SK-N-SH (cell line): ENCODE results near the gene ROR2. TPM values are rescaled to one million over a fixed set of nuclear protein-coding genes. Genes with fewer than 3 reads are reported as not detected.
A peak's percentile ranks its signal among the peaks of the same experiment; 100 is the strongest.

Experiments used
- CTCF ChIA-PET: fragments of 300-600, 350-600 bp; formaldehyde crosslinking; extraction: SDS; loops from one replicate; lab custom pipeline; 2021; lab: Yijun Ruan, JAX
- POLR2A ChIA-PET: fragments of 350-600 bp; sonication (Branson Sonifier 250); formaldehyde crosslinking; extraction: SDS; loops from one replicate; lab custom pipeline; 2020; ENCODE audit warnings: antibody characterized with exemption, inconsistent platforms; lab: Yijun Ruan, JAX
- DNase-seq: peaks from one replicate; pipeline ENCODE4 v3.0.0; 2012
- H2AFZ ChIP-seq: fragments of 200-600 bp; sonication (generic); 2 replicates; pipeline ENCODE4 v1.8.1; 2016; ENCODE audit warnings: antibody characterized with exemption, mild to moderate bottlenecking, low read depth
- H3F3A ChIP-seq: fragments of 200-600 bp; sonication (generic); replicated peaks from 2 replicates; pipeline ENCODE3; 2016; ENCODE audit warnings: antibody characterized with exemption, mild to moderate bottlenecking; ENCODE audit not compliant: insufficient read depth
- H3K27ac ChIP-seq, 2 experiments: fragments of 200-500 bp in 1 of 2; fragments of 200-600 bp in 1 of 2; sonication (Bioruptor generic) in 1 of 2; sonication (generic), shearing (Covaris generic) in 1 of 2; 2 replicates each; pipeline versions ENCODE4 v1.5.1 to v1.6.1; 2014 to 2016; ENCODE audit warnings: low read depth in 2 of 2, inconsistent platforms in 1 of 2, low read length in 1 of 2, mild to moderate bottlenecking in 1 of 2, mixed read lengths in 1 of 2
- H3K27me3 ChIP-seq: fragments of 200-600 bp; sonication (generic), shearing (Covaris generic); 2 replicates; pipeline ENCODE4 v1.6.1; 2016; ENCODE audit warnings: mixed run types; ENCODE audit not compliant: insufficient read depth
- H3K36me3 ChIP-seq, 2 experiments: fragments of 200-500 bp in 1 of 2; fragments of 200-600 bp in 1 of 2; sonication (Bioruptor generic) in 1 of 2; sonication (generic) in 1 of 2; replicated peaks in 1 of 2; 2 replicates each; pipeline versions ENCODE3 to v1.5.1; 2014 to 2016; ENCODE audit warnings: low read length in 1 of 2, mild to moderate bottlenecking in 1 of 2; ENCODE audit not compliant: insufficient read depth in 2 of 2, control insufficient read depth in 1 of 2
- H3K4me1 ChIP-seq, 2 experiments: fragments of 200-500 bp in 1 of 2; fragments of 200-600 bp in 1 of 2; sonication (Bioruptor generic) in 1 of 2; sonication (generic), shearing (Covaris generic) in 1 of 2; 2 replicates each; pipeline versions ENCODE4 v1.5.1 to v1.6.1; 2014 to 2016; ENCODE audit warnings: low read depth in 1 of 2, low read length in 1 of 2, mixed run types in 1 of 2; ENCODE audit not compliant: insufficient read depth in 2 of 2, control insufficient read depth in 1 of 2
- H3K4me2 ChIP-seq: fragments of 200-600 bp; sonication (generic), shearing (Covaris generic); 2 replicates; pipeline ENCODE4 v1.6.1; 2017; ENCODE audit warnings: mixed run types
- H3K4me3 ChIP-seq, 2 experiments: fragments of 200-500 bp in 1 of 2; fragments of 200-600 bp in 1 of 2; sonication (Bioruptor generic) in 1 of 2; sonication (generic), shearing (Covaris generic) in 1 of 2; 2 replicates each; pipeline versions ENCODE4 v1.5.1 to v1.8.1; 2014 to 2016; ENCODE audit warnings: low read depth in 2 of 2, inconsistent platforms in 1 of 2, low read length in 1 of 2, mild to moderate bottlenecking in 1 of 2, mixed read lengths in 1 of 2, moderate library complexity in 1 of 2
- H3K79me2 ChIP-seq: fragments of 200-600 bp; sonication (generic); 2 replicates; pipeline ENCODE4 v1.8.1; 2017; ENCODE audit warnings: mild to moderate bottlenecking; ENCODE audit not compliant: insufficient read depth
- H3K9ac ChIP-seq: fragments of 200-600 bp; sonication (generic); 2 replicates; pipeline ENCODE4 v1.6.1; 2017; ENCODE audit warnings: mixed run types
- H3K9me2 ChIP-seq: fragments of 200-600 bp; sonication (generic); 2 replicates; pipeline ENCODE4 v1.6.1; 2017; ENCODE audit warnings: mixed run types
- H3K9me3 ChIP-seq: fragments of 200-600 bp; sonication (generic); 2 replicates; pipeline ENCODE4 v1.6.1; 2017; ENCODE audit warnings: mixed run types, mild to moderate bottlenecking, moderate library complexity
- H4K20me1 ChIP-seq: fragments of 200-600 bp; sonication (generic); 2 replicates; pipeline ENCODE4 v1.6.1; 2017; ENCODE audit warnings: mild to moderate bottlenecking, mixed run types; ENCODE audit not compliant: insufficient read depth
- CHD2 ChIP-seq: fragments of 150-350 bp; IDR thresholded peaks from 2 replicates; pipeline ENCODE4 v1.6.1; 2018; ENCODE audit warnings: low read length; ENCODE audit not compliant: partially characterized antibody
- ELF1 ChIP-seq: IDR thresholded peaks from 2 replicates; pipeline ENCODE4 v1.4.0; 2012
- EP300 ChIP-seq, 2 experiments: IDR thresholded peaks; 2 replicates each; pipeline versions ENCODE4 v1.4.0 to v1.6.1; 2012; ENCODE audit warnings: borderline replicate concordance in 1 of 2, low read depth in 1 of 2, low read length in 1 of 2
- FOSL2 ChIP-seq: IDR thresholded peaks from 2 replicates; pipeline ENCODE4 v1.4.0; 2012; ENCODE audit warnings: low read depth, mild to moderate bottlenecking, moderate library complexity, borderline replicate concordance
- GATA2 ChIP-seq: sonication (generic); formaldehyde crosslinking; IDR thresholded peaks from 2 replicates; pipeline ENCODE4 v1.5.0; 2020; ENCODE audit warnings: mild to moderate bottlenecking, missing genetic modification reagents
- MEF2A ChIP-seq: IDR thresholded peaks from 2 replicates; pipeline ENCODE4 v1.4.0; 2012; ENCODE audit warnings: low read depth, borderline replicate concordance
- MXI1 ChIP-seq: IDR thresholded peaks from 2 replicates; pipeline ENCODE4 v1.6.1; 2012; ENCODE audit warnings: mild to moderate bottlenecking, low read depth, low read length, improper control_type of control experiment
- RFX5 ChIP-seq: IDR thresholded peaks from 2 replicates; pipeline ENCODE4 v1.6.1; 2012; ENCODE audit warnings: mild to moderate bottlenecking, improper control_type of control experiment, low read length
- RXRA ChIP-seq: IDR thresholded peaks from 2 replicates; pipeline ENCODE4 v1.4.0; 2012; ENCODE audit warnings: low read depth, mild to moderate bottlenecking, borderline replicate concordance
- SIN3A ChIP-seq: IDR thresholded peaks from 2 replicates; pipeline ENCODE4 v1.6.1; 2012; ENCODE audit warnings: low read depth, mild to moderate bottlenecking, low read length, moderate library complexity, borderline replicate concordance
- TAF1 ChIP-seq: IDR thresholded peaks from 2 replicates; pipeline ENCODE4 v1.6.1; 2012; ENCODE audit warnings: low read depth, mild to moderate bottlenecking, low read length, moderate library complexity, borderline replicate concordance
- TCF12 ChIP-seq: IDR thresholded peaks from 2 replicates; pipeline ENCODE4 v1.4.0; 2012
- YY1 ChIP-seq: IDR thresholded peaks from 2 replicates; pipeline ENCODE4 v1.4.0; 2012; ENCODE audit warnings: low read depth, mild to moderate bottlenecking
- WGBS: methylation state at CpG from one replicate; pipeline ENCODE4 v1.1.6; 2017; ENCODE audit warnings: low lambda C conversion rate; 5-methylcytosine and 5-hydroxymethylcytosine counted together
- polyA plus RNA-seq, 3 experiments: library from polyadenylated mRNA; depleted of rRNA; stranded (reverse); fragments of >200 nt; gene quantifications; 2 replicates each; pipeline ENCODE4 v1.2.3, GENCODE V29; 2012
- TF ChIP-seq, protein P1 (sequence below): IDR thresholded peaks from 2 replicates; pipeline ENCODE4 v1.4.0; 2012; ENCODE audit warnings: low read depth, borderline replicate concordance
- TF ChIP-seq, protein P2 (sequence below): IDR thresholded peaks from 2 replicates; pipeline ENCODE4 v1.6.1; 2012; ENCODE audit warnings: mild to moderate bottlenecking, low read depth, low read length, moderate library complexity
- TF ChIP-seq, protein P3 (sequence below): IDR thresholded peaks from 2 replicates; pipeline ENCODE4 v1.4.0; 2012; ENCODE audit warnings: low read depth
- TF ChIP-seq, protein P4 (sequence below): IDR thresholded peaks from 2 replicates; pipeline ENCODE4; 2012
- TF ChIP-seq, protein P5 (sequence below): fragments of 150-350 bp; IDR thresholded peaks from 2 replicates; pipeline ENCODE4 v1.6.1; 2017; ENCODE audit warnings: antibody characterized with exemption, low read length, low read depth, borderline replicate concordance
- TF ChIP-seq, protein P6 (sequence below): fragments of 200-600 bp; sonication (generic); IDR thresholded peaks from 2 replicates; pipeline ENCODE4 v1.6.1; 2017; ENCODE audit warnings: antibody characterized with exemption, mild to moderate bottlenecking, moderate library complexity

ROR2 gene
- polyA plus RNA-seq, 1 of the 3 experiments (the other 2 are of a cell fraction) = 0.43 TPM

DNA sequence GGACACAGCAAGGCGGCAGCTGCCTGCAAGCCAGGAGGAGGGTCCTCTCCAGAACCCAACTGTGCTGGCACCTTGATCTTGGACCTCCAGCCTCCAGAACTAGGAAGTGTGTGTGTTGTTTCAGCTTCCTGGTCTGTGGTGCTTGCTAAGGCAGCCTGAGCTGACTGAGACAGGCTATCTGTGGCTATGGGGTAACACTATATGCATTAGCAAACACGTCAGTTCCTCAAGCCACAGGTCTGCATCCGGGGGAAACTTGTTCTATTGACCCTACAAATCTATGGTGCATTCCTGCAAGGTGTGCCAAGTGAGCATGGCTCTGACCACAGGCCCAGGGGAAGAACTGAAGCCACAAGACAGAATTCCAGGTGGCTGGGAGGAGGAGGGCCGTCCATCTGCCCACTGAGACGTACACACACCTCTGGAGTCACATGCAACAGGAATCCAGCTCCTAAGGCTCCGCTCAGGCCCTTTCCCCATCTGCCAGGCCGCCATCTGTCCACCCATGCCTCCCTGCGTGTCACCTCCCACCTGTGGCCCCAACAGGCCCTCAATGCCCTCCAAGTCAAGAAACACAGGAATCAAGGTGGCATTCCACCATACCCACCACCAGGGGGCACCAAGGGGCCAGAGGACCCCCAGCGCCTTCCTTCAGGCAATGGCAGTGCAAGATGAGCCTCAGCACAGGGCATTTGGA, 174.9 kb downstream of the ROR2 start (continued):
- no peak for TF ChIP-seq SIN3A
- TF ChIP-seq, protein P1, sequence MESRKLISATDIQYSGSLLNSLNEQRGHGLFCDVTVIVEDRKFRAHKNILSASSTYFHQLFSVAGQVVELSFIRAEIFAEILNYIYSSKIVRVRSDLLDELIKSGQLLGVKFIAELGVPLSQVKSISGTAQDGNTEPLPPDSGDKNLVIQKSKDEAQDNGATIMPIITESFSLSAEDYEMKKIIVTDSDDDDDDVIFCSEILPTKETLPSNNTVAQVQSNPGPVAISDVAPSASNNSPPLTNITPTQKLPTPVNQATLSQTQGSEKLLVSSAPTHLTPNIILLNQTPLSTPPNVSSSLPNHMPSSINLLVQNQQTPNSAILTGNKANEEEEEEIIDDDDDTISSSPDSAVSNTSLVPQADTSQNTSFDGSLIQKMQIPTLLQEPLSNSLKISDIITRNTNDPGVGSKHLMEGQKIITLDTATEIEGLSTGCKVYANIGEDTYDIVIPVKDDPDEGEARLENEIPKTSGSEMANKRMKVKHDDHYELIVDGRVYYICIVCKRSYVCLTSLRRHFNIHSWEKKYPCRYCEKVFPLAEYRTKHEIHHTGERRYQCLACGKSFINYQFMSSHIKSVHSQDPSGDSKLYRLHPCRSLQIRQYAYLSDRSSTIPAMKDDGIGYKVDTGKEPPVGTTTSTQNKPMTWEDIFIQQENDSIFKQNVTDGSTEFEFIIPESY = no peak
- no peak for TF ChIP-seq YY1
- TF ChIP-seq TCF12 = no peak
- TF ChIP-seq RXRA = no peak
- TF ChIP-seq RFX5 = no peak
- TF ChIP-seq CHD2 = peak; percentile 18
- no peak for TF ChIP-seq GATA2 (CRISPR knock-in tag)
- TF ChIP-seq, protein P2, sequence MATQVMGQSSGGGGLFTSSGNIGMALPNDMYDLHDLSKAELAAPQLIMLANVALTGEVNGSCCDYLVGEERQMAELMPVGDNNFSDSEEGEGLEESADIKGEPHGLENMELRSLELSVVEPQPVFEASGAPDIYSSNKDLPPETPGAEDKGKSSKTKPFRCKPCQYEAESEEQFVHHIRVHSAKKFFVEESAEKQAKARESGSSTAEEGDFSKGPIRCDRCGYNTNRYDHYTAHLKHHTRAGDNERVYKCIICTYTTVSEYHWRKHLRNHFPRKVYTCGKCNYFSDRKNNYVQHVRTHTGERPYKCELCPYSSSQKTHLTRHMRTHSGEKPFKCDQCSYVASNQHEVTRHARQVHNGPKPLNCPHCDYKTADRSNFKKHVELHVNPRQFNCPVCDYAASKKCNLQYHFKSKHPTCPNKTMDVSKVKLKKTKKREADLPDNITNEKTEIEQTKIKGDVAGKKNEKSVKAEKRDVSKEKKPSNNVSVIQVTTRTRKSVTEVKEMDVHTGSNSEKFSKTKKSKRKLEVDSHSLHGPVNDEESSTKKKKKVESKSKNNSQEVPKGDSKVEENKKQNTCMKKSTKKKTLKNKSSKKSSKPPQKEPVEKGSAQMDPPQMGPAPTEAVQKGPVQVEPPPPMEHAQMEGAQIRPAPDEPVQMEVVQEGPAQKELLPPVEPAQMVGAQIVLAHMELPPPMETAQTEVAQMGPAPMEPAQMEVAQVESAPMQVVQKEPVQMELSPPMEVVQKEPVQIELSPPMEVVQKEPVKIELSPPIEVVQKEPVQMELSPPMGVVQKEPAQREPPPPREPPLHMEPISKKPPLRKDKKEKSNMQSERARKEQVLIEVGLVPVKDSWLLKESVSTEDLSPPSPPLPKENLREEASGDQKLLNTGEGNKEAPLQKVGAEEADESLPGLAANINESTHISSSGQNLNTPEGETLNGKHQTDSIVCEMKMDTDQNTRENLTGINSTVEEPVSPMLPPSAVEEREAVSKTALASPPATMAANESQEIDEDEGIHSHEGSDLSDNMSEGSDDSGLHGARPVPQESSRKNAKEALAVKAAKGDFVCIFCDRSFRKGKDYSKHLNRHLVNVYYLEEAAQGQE = no peak

DNA sequence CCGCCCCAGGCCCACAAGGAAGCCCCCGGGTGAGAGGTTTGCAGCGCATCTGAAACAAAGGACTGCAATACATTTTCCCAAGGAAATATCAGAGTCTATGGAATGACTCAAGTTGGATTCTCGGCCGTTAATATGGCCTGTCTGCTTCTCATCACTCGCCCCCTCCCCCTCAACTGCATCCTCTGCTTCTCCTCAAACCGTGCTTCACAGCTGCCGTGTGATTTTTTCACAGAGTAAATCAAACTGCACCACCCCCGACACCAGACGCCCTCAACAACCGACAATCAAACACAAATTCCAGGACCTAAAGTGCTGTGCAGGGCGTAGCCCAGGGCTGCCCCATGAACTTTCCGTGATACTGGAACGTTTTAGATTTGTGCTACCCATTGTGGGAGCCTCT, 176.9 kb downstream of the ROR2 start:
- H3K9me3 ChIP-seq = no peaks in the 10 kb centered on the region
- peaks cover 35% of the 10 kb centered on the region; the same call in 1 of the 2 replicates for H3K27me3 ChIP-seq
- no peaks in the 10 kb centered on the region for H3K79me2 ChIP-seq
- H3K9me2 ChIP-seq = no peaks in the 10 kb centered on the region
- peak overlapping the region in 1 of 2 experiments; percentile 34; a peak in 1 of 4 replicates for H3K27ac ChIP-seq
- TF ChIP-seq, protein P3, sequence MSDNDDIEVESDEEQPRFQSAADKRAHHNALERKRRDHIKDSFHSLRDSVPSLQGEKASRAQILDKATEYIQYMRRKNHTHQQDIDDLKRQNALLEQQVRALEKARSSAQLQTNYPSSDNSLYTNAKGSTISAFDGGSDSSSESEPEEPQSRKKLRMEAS = no peak
- TF ChIP-seq MXI1 (no peak), FOSL2 (no peak), TCF12 (no peak), MEF2A (no peak), SIN3A (no peak), ELF1 (no peak), TAF1 (no peak), EP300 (IDR thresholded peaks at IDR 0.05; ENCODE audit: borderline replicate concordance in 1 of 2, low read depth in 1 of 2, low read length in 1 of 2) (no peak)
- TF ChIP-seq, protein P4, sequence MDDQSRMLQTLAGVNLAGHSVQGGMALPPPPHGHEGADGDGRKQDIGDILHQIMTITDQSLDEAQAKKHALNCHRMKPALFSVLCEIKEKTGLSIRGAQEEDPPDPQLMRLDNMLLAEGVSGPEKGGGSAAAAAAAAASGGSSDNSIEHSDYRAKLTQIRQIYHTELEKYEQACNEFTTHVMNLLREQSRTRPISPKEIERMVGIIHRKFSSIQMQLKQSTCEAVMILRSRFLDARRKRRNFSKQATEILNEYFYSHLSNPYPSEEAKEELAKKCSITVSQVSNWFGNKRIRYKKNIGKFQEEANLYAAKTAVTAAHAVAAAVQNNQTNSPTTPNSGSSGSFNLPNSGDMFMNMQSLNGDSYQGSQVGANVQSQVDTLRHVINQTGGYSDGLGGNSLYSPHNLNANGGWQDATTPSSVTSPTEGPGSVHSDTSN = no peak
- TF ChIP-seq, protein P5, sequence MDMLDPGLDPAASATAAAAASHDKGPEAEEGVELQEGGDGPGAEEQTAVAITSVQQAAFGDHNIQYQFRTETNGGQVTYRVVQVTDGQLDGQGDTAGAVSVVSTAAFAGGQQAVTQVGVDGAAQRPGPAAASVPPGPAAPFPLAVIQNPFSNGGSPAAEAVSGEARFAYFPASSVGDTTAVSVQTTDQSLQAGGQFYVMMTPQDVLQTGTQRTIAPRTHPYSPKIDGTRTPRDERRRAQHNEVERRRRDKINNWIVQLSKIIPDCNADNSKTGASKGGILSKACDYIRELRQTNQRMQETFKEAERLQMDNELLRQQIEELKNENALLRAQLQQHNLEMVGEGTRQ = no peak
- TF ChIP-seq, protein P6, sequence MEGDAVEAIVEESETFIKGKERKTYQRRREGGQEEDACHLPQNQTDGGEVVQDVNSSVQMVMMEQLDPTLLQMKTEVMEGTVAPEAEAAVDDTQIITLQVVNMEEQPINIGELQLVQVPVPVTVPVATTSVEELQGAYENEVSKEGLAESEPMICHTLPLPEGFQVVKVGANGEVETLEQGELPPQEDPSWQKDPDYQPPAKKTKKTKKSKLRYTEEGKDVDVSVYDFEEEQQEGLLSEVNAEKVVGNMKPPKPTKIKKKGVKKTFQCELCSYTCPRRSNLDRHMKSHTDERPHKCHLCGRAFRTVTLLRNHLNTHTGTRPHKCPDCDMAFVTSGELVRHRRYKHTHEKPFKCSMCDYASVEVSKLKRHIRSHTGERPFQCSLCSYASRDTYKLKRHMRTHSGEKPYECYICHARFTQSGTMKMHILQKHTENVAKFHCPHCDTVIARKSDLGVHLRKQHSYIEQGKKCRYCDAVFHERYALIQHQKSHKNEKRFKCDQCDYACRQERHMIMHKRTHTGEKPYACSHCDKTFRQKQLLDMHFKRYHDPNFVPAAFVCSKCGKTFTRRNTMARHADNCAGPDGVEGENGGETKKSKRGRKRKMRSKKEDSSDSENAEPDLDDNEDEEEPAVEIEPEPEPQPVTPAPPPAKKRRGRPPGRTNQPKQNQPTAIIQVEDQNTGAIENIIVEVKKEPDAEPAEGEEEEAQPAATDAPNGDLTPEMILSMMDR = no peak
- no peak overlapping the region for H3K9ac ChIP-seq
- H3K4me2 ChIP-seq = no peak overlapping the region
- no peaks in the 10 kb centered on the region for H3K36me3 ChIP-seq
- CTCF ChIA-PET = interaction anchor here (0.7 to 30.4 kb wide), 13 partner anchors 10 to 859 kb away, joined by 3 to 495 read pairs (median 4); partner anchors contain the start of gene ROR2
- no peaks in the 10 kb centered on the region for H3F3A ChIP-seq
- WGBS = 40% methylated on average over 13 of the region's 14 CpGs
- no peaks in the 10 kb centered on the region for H4K20me1 ChIP-seq
- H3K4me3 ChIP-seq = no peak overlapping the region
- H2AFZ ChIP-seq = no peak overlapping the region
- DNase-seq = peak; percentile 46
- POLR2A ChIA-PET = interaction anchor here (0.6 kb wide), 1 partner anchor 552 kb away, joined by 3 read pairs; no protein-coding TSS in a partner anchor
- H3K4me1 ChIP-seq = peaks cover 0 to 37% of the 10 kb centered on the region in 2 experiments; a peak in 1 of 4 replicates
